Measurements from ENCODE around the gene FAM98C.
"Not testable (repeated sequence)": the region's sequence is repeated elsewhere in the genome, so short reads cannot be mapped to it uniquely, and the experiment has no call there.

Gene FAM98C

DNA sequence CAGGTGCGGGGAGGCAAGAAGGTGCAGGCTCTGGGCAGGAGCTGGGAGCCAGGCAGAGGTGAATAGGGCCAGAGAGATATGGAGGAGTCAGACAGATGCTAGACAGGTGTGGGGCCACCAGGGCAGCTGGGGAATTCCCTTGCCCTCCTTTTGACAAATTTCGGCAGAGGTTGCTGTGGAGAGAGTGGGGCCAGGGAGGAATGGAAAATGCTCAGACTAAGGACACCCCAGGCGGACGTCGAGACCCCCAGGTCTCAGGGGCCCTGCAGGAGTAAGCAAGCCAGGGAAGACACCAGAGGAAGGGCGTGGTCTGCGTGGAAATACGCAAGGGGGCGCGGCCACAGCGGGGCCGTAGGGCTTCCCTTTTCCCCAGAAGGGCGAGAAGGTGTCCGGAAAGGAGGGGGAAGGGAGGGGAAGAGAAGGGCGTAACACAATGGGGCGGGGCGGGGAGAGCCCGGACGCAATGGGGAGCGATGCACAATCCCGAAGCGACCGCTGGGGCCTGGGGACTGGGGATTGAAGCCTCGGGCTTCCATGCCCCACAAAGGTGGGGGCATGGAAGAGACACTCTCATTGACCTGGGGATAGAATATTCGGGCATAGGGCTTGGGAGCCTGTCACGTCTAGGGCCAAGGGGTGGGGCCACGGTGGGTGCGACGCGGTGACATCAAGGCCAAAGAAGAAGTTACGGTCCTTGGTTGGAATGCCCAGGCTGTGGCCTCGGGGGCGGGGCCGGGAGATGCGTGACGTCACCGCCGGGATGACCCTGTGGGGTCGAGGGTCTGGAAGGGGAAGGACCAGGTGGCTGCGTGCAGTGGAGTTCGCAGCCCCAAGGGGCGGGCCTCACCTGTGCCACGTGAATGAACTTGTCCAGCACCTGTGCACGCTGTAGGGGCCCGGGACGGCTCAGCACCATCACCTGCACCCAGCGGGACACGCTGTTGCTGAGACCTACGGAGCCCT, 14.9 kb downstream of the FAM98C start:
- Histone ChIP-seq H3K27ac (peak overlapping the region in 12 of 21 experiments; percentile 10 to 70 (median 46)), H3K4me3 (peak overlapping the region; percentile 6 to 42 (median 26))

DNA sequence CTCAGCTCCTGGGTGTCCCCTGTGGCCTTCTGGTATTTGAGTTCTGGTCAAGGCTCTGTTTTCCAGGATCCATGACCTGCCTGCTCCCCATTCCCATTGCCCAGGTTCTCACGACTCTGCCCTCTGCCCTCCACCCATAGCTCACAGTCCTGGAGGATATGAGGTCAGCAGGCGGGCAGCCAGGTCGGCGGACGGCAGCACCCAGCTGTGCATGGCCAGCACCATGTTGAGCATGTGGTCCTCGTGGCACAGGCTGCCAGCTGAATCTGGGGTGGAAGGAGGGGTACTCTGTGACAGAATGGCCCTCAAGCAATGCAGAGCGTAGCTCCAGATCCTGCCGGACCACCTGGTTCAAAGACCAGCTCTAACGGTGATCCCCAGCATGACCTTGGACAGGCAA, 18.0 kb downstream of the FAM98C start:
- Histone ChIP-seq H3K4me3 (no peak overlapping the region), H3K27ac (no peak overlapping the region)

DNA sequence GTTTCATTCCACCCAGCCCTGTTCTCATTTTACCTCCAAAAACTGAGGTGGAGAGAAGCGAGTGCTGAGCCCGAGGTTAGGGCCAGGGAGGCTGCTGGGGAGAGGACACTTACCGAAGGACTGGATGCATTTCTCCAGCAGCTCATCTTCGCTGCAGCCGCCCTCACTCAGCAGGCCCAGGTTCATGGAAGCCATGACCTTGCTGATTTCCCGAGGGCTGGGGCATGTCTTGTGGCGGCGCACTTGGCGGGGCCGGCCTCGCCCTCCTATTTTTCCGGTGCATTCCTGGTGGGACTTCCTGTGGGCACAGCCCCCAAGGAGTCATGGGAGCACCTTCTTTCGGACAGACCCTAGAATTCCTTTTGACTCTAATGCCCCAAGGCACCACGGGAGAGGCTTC, 19.0 kb downstream of the FAM98C start:
- H3K4me3 ChIP-seq: no peak overlapping the region
- H3K27ac ChIP-seq: no peak overlapping the region

DNA sequence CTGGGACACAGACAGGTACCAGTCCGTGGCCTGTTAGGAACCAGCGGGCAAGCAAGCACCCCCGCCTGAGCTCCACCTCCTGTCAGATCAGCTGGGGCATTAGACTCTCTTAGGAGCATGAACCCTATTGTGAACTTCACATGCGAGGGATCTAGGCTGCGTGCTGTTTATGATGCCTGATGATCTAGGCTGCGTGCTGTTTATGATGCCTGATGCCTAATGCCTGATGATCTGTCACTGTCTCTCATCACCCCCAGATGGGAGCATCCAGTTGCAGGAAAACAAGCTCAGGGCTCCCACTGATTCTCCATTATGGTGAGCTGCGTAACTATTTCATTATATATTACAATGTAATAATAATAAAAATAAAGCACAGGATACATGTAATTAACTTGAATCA, 19.5 kb downstream of the FAM98C start:
- H3K4me3 ChIP-seq: no peak overlapping the region

DNA sequence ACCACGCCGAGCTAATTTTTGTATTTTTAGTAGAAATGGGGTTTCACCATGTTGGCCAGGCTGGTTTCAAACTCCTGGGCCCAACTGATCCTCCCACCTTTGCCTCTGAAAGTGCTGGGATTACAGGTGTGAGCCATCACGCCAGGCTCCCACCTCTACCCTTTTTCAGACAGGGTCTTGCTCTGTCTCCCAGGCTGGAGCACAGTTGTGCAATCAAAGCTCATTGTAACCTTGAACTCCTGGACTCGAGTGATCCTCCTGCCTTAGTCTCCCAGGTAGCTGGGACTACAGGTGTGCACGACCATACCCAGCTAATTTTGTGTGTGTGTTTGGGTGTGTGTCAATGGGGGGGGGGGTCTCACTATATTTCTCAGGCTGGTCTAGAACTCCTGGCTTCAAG, 21.4 kb downstream of the FAM98C start:
- Histone ChIP-seq H3K27ac (no peak overlapping the region), H3K4me3 (no peak overlapping the region)

More for the DNA sequence above, 19.5 kb downstream of the FAM98C start:
- no peak overlapping the region for H3K27ac ChIP-seq

DNA sequence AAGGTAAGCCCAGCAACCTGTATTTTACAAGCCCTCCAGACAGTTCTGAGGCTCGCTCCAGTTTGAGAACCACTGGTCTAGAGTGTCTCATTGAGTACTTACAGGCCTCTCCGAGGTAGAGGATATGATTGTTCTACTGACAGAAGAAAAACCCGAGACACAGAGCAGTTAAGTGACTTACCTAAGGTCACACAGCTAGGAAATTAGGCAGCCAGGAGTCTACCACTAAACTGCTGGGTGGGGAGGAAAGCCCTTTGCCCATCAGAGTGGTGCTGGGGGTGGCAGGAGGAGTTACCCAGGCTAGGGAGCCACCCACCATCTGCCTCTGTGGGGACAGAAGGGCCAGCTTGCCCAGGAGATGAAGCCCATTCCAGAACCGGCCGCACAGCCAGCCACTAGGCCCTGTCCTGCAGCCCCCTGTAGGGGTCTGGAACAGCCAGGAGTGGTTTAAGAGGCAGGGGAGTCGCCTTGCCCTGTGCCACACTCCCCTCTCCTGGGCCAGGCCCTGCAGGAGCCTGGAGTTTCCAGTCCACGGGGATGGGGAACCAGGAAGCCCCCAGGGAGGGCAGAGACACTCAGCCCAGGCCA, 22.4 kb downstream of the FAM98C start:
- peak overlapping the region in 4 of 7 experiments; percentile 11 to 35 (median 26) for H3K4me3 ChIP-seq
- peak overlapping the region in 17 of 21 experiments; percentile 4 to 88 (median 54) for H3K27ac ChIP-seq

DNA sequence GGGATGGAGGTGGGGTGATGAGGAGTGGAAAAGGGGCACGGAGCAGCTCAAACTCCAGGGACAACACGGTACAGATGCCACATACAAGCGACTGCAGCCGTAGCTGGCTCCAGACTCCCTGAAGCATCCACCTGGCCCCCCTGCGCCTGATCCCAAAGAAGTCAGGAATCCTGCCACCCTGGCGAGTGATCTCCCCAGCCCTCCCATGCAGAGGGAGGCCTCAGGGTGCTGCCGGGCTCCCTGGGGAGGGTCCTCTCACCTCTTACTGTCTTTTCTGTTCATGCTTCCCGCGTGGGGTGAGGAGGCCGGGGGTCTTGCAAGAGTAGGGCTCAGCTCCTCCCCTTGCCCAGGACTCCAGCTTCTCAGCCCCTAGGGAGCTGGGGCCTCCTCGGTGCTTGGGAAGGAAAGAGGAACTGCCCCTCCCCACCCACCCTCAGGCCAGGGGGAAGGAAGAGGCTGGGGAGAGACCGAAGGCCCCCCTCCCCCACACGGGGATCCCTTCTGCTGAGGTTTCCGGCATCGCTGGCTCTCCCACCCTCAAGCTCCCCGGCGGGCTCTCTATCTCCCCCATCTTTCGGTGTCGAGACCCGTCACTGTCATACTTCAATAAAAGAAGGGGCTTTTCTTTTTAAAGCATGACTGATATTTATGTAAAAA, 23.0 kb downstream of the FAM98C start, which contains the start of gene RASGRP4:
TSS of gene RASGRP4 (minus strand) at position 410 of the 657 bp plus-strand sequence. CDS start at position 282, 128 bp downstream.
- Histone ChIP-seq H3K4me3 (peak within 1 kb of the TSS in 4 of 7 experiments; percentile 11 to 35 (median 26)), H3K27ac (peak within 1 kb of the TSS in 17 of 21 experiments; percentile 4 to 88 (median 54))

DNA sequence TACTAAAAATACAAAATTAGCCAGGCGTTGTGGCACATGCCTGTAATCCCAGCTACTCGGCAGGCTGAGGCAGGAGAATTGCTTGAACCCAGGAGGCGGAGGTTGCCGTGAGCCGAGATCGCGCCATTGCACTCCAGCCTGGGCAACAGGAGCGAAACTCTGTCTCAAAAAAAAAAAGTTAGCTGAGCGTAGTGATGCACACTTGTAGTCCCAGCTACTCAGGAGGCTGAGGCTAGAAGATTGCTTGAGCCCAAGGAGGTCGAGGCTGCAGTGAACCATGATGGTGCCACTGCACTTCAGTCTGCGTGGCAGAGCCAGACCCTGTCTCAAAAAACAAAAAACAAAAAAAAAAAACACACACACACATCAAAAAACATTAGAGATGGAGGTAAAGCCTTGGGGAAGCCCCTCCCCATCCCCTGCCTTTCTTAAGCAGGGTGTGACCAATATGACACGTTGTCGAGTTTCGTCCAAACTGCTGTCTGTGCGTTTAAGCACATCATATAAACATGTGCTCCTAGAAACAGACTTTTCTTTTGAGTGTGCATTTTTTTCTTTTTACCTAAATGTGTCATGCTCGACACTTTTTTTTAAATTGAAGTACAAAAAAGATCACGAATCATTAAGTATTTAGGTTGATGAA, 24.3 kb downstream of the FAM98C start:
- not testable (repeated sequence) for H3K27ac ChIP-seq, H3K4me3 ChIP-seq

DNA sequence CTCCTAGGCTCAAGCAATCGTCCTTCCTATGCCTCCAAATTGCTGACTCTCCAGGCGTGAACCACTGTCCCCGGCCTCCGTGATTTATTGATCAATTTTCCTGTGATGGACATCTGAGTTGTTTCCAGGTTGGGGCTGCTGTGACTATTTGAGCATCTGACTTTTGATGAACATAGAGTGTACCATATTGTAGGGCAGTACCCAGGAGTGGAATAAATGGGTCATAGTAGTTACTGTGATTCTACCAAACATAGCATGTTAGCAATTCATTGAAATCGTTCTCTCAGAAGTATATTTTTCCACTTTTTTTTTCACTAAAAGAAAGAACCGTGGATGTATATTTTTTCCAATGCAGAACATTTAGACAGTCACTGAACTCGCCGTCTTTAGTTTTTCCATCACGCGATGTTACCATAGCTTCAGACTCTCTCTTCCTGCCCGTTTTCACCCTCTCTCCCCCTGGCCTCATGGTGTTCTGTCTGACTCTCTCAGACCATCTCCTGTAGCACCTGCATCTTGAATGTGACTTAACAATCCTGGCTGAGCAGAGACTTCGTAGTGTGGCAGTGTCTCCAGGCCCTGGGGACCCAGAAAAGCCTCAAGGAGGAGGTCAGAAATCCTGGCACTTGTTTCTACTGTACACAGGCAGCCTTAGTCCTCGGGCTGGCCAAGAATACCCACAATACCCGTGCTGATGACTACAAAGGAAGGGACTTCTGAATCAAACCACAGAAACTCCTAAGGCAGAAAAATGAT, 26.3 kb downstream of the FAM98C start:
- Histone ChIP-seq H3K27ac (no peak overlapping the region), H3K4me3 (no peak overlapping the region)

DNA sequence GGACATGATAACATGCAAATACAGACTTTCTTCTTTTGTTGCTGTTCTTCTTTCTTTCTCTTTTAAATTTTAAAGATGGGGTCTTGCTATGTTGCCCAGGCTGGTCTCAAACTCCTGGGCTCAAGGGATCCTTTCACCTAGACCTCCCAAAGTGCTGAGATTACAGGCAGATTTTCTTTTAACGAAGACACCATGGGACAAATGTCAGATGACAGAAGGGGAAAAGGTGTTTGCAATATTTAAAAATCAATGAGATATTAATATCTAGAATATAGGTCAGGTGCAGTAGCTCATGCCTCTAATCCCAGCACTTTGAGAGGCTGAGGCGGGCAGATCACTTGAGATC, 26.9 kb downstream of the FAM98C start:
- Histone ChIP-seq H3K4me3 (no peak overlapping the region), H3K27ac (no peak overlapping the region)

DNA sequence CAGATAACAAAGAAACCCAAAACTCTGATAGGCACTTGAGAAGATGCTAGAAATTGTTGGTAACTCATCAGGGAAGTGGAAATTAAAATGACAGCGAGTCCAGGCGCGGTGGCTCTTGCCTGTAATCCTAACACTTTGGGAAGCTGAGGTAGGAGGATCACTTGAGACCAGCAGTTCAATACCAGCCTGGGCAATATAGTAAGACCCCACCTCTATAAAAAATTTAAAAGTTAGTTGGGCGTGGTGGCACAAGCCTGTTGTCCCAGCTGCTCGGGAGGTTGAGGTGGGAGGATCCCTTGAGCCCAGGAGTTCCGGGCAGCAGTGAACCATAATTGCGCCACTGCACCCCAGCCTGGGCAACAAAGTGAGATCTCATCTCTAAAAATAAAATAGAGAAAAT, 28.0 kb downstream of the FAM98C start:
- no peak overlapping the region for H3K27ac ChIP-seq
- H3K4me3 ChIP-seq: no peak overlapping the region

DNA sequence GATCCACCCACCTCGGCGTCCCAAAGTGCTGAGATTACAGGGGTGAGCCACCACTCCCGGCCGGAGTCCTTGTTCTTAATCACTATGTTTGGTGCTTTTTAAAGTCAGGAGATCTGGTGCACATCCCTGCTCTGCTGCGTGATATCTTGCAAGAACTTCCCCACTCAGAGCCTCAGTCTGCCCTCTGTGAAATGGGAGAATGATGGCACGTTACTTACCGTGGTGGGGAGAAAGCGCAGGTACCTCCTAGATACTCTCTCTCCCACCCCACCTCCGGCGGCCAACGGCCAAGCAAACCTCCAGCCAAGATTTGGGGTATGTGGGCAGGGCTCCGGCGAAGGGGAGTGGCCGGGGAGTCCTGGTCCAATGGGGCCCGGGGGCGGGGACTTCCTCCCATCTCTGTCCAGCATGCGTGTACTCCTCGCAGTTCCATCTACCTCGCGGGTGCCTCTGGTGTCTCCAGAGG, 30.4 kb downstream of the FAM98C start, which contains the start of gene RYR1:
TSS of gene RYR1 (plus strand) at position 424 of the 466 bp plus-strand sequence. CDS start 139 bp downstream, outside the sequence.
- H3K27ac ChIP-seq: no peak within 1 kb of the TSS
- H3K4me3 ChIP-seq: peak within 1 kb of the TSS in 1 of 7 experiments; percentile 16

DNA sequence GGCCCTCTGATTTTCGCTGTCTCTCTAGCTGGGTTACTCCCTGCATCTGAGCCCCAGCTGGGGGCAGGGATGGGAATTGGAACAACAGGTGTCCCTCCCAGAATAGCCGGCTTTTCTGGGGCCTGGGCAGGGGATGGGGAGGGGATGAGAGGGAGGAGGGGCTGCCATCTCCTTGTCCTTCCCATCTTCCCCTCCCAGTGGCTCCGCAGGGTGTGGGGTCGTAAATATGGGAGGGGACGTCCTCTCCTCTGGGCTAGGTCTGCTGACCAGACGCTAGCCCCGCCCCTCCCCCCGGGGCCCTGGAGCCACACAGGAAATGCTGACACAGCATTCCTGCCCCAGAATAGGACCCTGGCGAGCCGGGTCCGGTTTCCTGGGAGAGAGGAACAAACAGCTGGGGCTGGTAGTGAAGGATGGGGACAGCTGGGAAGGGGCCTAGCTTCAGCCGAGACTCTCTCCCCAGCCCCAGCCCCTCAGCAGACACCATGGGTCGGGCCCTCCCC, 31.7 kb downstream of the FAM98C start:
- Histone ChIP-seq H3K27ac (no peak overlapping the region), H3K4me3 (no peak overlapping the region)

DNA sequence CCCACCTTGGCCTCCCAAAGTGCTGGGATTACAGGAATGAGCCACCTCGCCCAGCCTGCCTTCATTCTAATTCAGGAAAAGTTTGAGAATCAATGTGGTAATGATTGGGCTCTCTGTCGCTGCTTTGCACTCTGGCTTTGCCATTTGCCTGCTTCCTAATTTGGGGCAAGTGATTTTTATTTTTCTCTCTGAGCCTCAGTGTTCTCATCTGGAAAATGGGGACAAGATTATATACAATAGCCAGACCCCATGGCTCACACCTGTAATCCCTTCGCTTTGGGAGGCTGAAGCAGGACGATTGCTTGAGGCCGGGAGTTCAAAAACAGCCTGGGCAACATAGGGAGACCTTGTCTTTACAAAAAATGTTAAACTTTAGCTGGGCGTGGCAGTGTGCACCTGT, 34.4 kb downstream of the FAM98C start:
- no peak overlapping the region for H3K4me3 ChIP-seq
- no peak overlapping the region for H3K27ac ChIP-seq

DNA sequence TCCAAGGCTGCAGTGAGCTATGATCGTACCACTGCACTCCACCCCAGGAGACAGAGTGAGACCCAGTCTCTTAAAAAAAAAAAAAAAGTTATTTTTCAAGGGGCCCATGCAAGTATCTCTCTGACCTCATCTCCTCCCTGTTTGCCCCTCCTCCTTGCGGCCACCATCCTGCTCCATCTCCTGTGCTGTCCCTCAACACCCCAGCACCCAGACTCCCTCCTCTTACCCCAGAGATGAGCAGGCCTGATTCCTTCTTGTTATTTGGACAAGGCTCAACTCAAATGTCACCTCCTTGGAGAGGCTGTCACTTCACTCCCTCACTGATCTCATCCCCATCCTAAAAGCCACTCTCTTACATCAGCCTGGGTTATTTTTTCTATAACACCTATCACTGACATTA, 35.0 kb downstream of the FAM98C start:
- H3K4me3 ChIP-seq: no peak overlapping the region
- no peak overlapping the region for H3K27ac ChIP-seq

DNA sequence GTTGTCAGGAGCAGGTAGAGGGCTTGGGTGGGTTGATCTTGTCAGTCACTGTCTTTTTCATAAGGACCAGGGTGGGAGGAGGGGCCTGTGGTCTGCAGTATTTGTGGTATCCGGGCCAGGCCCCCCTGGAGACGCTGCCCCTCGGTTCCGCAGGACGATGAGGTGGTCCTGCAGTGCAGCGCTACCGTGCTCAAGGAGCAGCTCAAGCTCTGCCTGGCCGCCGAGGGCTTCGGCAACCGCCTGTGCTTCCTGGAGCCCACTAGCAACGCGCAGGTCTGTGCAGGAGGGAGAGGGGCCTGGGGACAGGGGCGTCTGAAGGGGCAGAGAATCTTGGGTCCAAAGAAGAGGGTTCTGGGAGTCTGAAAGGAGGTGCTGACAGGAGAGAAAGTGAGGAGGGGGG, 37.7 kb downstream of the FAM98C start:
- Histone ChIP-seq H3K27ac (no peak overlapping the region), H3K4me3 (no peak overlapping the region)

DNA sequence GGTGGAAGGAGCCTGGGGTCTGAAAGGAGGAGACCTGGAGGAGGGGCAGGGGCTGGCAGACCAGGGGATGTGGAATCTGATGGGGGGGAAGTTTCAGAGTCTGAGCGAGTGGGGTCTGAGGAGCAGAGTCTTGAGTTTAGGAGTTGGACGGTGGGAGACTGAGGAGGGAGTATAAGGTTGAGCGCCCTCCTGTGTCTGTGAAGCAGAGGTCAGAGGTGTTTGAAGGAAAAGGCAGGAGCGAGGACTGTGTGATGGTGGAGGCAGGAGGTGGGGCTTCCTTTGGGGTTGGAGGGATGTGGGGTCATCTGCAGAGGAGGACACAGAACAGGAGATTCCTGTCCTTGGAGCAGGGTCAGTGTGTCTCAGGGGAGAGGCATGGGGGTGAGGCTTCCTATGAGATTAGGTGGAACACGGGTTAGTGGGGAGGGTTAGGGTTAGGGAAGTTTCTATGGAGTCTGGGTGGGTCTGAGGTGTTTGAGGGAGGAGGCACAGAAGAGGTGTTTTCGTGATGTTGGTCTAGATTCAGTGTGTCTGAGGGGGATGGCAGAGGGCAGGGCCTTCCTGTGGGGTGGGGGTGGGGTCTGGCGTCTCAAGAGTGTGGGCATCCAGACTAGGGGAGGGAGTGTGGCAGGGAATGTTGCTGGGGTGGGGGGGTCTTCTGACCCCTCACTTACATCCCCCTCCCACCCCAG, 38.9 kb downstream of the FAM98C start:
- Histone ChIP-seq H3K27ac (no peak overlapping the region), H3K4me3 (no peak overlapping the region)

DNA sequence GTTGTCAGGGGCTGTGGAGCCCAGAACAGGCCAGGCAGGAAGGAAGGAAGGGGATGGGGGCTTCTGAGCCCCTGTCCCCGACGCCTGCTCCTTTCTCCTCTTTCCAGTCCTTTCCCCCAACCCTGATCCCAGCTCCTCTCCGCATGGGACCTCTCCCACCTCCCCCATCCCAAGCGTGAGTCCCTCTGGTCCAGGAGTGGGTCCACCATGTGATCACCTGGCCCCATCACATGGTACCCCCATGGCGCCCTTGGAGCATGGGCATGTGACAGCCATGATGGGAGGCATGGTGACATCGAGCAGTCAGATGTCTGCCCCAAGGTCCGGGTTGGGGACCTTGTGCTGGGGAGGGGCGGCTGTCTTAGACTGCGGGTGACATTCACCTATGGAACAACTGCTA, 39.8 kb downstream of the FAM98C start:
- Histone ChIP-seq H3K27ac (no peak overlapping the region), H3K4me3 (no peak overlapping the region)
